HG02981 (cell line): Measurements from ENCODE around the gene RNF32.

Experiments used
- ATAC-seq: cut with Tn5 transposase; IDR thresholded peaks from one replicate; pipeline ENCODE4 v1.9.1; 2021; ENCODE audit warnings: mild to moderate bottlenecking, moderate library complexity; ENCODE audit not compliant: unreplicated experiment

The RNF32 gene

GRCh38 chr7:156725936-156726335 lies 85.4 kb downstream of the RNF32 start:
- no peak for ATAC-seq
